WTC11 (cell line): Measurements from ENCODE around the gene CHI3L1. TPM values are rescaled to one million over a fixed set of nuclear protein-coding genes. Genes with fewer than 3 reads are reported as not detected.

Source experiments
- ATAC-seq: fragments of 200-7000 bp; cut with Tn5 transposase; 2 replicates; pipeline ENCODE4 v1.10.0; 2021; ENCODE audit warnings: mild to moderate bottlenecking, moderate library complexity
- CTCF ChIA-PET: fragments of 300-600 bp; sonication (Branson Sonifier 250); formaldehyde crosslinking; loops from one replicate; lab custom pipeline; 2021; ENCODE audit warnings: antibody characterized with exemption; lab: Charles Lee
- POLR2A ChIA-PET: fragments of 350-600 bp; sonication (Branson Sonifier 250); formaldehyde crosslinking; loops from one replicate; lab custom pipeline; 2021; ENCODE audit warnings: antibody characterized with exemption; lab: Charles Lee
- DNase-seq: peaks from one replicate; pipeline ENCODE4 v3.0.0; 2021; ENCODE audit warnings: low spot score
- H3K27ac Mint-ChIP-seq: 2 replicates; pipeline ENCODE4 v1.8.0; 2021; ENCODE audit warnings: mixed read lengths
- H3K27me3 Mint-ChIP-seq: 2 replicates; pipeline ENCODE4 v1.8.0; 2021; ENCODE audit warnings: low read depth, mild to moderate bottlenecking, moderate library complexity, mixed read lengths
- H3K36me3 Mint-ChIP-seq: 2 replicates; pipeline ENCODE4 v1.8.0; 2021; ENCODE audit warnings: mixed read lengths
- H3K4me1 Mint-ChIP-seq: 2 replicates; pipeline ENCODE4 v1.8.0; 2022; ENCODE audit warnings: mixed read lengths
- H3K4me3 Mint-ChIP-seq: 2 replicates; pipeline ENCODE4 v1.8.0; 2021; ENCODE audit warnings: mild to moderate bottlenecking, moderate library complexity, mixed read lengths
- H3K9me3 Mint-ChIP-seq: 2 replicates; pipeline ENCODE4 v1.8.0; 2021; ENCODE audit warnings: mixed read lengths
- ATF1 ChIP-seq: sonication (generic); formaldehyde crosslinking; IDR thresholded peaks from 2 replicates; pipeline ENCODE4 v1.8.1; 2023; ENCODE audit warnings: mild to moderate bottlenecking, moderate library complexity, missing genetic modification reagents
- CREB1 ChIP-seq: sonication (generic); formaldehyde crosslinking; IDR thresholded peaks from 2 replicates; pipeline ENCODE4 v1.8.0; 2023; ENCODE audit warnings: mild to moderate bottlenecking, missing genetic modification reagents
- CREM ChIP-seq: sonication (generic); formaldehyde crosslinking; IDR thresholded peaks from 2 replicates; pipeline ENCODE4 v1.8.1; 2022; ENCODE audit warnings: mild to moderate bottlenecking, missing genetic modification reagents, moderate library complexity
- ETV6 ChIP-seq: sonication (generic); formaldehyde crosslinking; IDR thresholded peaks from 2 replicates; pipeline ENCODE4 v1.8.1; 2022; ENCODE audit warnings: mild to moderate bottlenecking, missing genetic modification reagents
- FOXJ3 ChIP-seq: sonication (generic); formaldehyde crosslinking; IDR thresholded peaks from 2 replicates; pipeline ENCODE4 v1.9.0; 2021; ENCODE audit warnings: missing genetic modification reagents, mild to moderate bottlenecking, borderline replicate concordance
- FOXK1 ChIP-seq: sonication (generic); formaldehyde crosslinking; IDR thresholded peaks from 2 replicates; pipeline ENCODE4 v1.8.0; 2022; ENCODE audit warnings: mild to moderate bottlenecking, moderate library complexity, missing genetic modification reagents
- GABPB1 ChIP-seq: sonication (generic); formaldehyde crosslinking; IDR thresholded peaks from 2 replicates; pipeline ENCODE4 v1.8.1; 2023; ENCODE audit warnings: mild to moderate bottlenecking, missing genetic modification reagents
- GRHL2 ChIP-seq: fragments of 250-450 bp; sonication (Bioruptor Pico); IDR thresholded peaks from 2 replicates; pipeline ENCODE4 v1.8.0; 2022; ENCODE audit warnings: mild to moderate bottlenecking, moderate library complexity; ENCODE audit not compliant: insufficient replicate concordance, severe bottlenecking
- KAT7 ChIP-seq: sonication (generic); formaldehyde crosslinking; IDR thresholded peaks from 2 replicates; pipeline ENCODE4 v1.8.1; 2023; ENCODE audit warnings: missing genetic modification reagents, mild to moderate bottlenecking, borderline replicate concordance
- TCF7 ChIP-seq: sonication (generic); formaldehyde crosslinking; IDR thresholded peaks from 2 replicates; pipeline ENCODE4 v1.8.0; 2022; ENCODE audit warnings: mild to moderate bottlenecking, low read depth, missing genetic modification reagents, moderate library complexity
- TEAD1 ChIP-seq: sonication (generic); formaldehyde crosslinking; IDR thresholded peaks from 2 replicates; pipeline ENCODE4 v1.8.0; 2022; ENCODE audit warnings: mild to moderate bottlenecking, missing genetic modification reagents
- USF1 ChIP-seq: sonication (generic); formaldehyde crosslinking; IDR thresholded peaks from 2 replicates; pipeline ENCODE4 v1.8.0; 2022; ENCODE audit warnings: mild to moderate bottlenecking, missing genetic modification reagents
- ZNF219 ChIP-seq: sonication (generic); formaldehyde crosslinking; IDR thresholded peaks from 2 replicates; pipeline ENCODE4 v1.8.0; 2023; ENCODE audit warnings: missing genetic modification reagents, mild to moderate bottlenecking, borderline replicate concordance
- ZNF416 ChIP-seq: fragments of 250-450 bp; sonication (Bioruptor Pico); IDR thresholded peaks from 2 replicates; pipeline ENCODE4 v1.9.0; 2021; ENCODE audit warnings: mild to moderate bottlenecking, inconsistent platforms
- ZNF532 ChIP-seq: fragments of 250-450 bp; sonication (Bioruptor Pico); IDR thresholded peaks from 2 replicates; pipeline ENCODE4 v1.9.0; 2021; ENCODE audit warnings: mild to moderate bottlenecking, borderline replicate concordance
- ZNF671 ChIP-seq: fragments of 250-450 bp; sonication (Bioruptor Pico); IDR thresholded peaks from 2 replicates; pipeline ENCODE4 v1.8.0; 2021; ENCODE audit warnings: mild to moderate bottlenecking
- total RNA-seq: library from RNA; stranded (reverse); gene quantifications from 3 replicates; pipeline ENCODE4 v1.2.3, GENCODE V29; 2021
- TF ChIP-seq, protein P1 (sequence below): sonication (generic); formaldehyde crosslinking; IDR thresholded peaks from 2 replicates; pipeline ENCODE4 v1.8.0; 2022; ENCODE audit warnings: mild to moderate bottlenecking, missing genetic modification reagents
- TF ChIP-seq, protein P2 (sequence below): sonication (generic); formaldehyde crosslinking; IDR thresholded peaks from 2 replicates; pipeline ENCODE4 v1.8.1; 2023; ENCODE audit warnings: mild to moderate bottlenecking, missing genetic modification reagents

Gene CHI3L1
- total RNA-seq, 1 experiment from 2014 or later: 0.24 TPM

- TF ChIP-seq, protein P1, sequence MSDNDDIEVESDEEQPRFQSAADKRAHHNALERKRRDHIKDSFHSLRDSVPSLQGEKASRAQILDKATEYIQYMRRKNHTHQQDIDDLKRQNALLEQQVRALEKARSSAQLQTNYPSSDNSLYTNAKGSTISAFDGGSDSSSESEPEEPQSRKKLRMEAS (CRISPR knock-in tag): no peak
- TF ChIP-seq CREB1: no peak
- no peak for TF ChIP-seq FOXJ3 (CRISPR knock-in tag)
Measured at GRCh38 chr1:203201516-203202205, 15.2 kb upstream of the CHI3L1 start (continued).

DNA sequence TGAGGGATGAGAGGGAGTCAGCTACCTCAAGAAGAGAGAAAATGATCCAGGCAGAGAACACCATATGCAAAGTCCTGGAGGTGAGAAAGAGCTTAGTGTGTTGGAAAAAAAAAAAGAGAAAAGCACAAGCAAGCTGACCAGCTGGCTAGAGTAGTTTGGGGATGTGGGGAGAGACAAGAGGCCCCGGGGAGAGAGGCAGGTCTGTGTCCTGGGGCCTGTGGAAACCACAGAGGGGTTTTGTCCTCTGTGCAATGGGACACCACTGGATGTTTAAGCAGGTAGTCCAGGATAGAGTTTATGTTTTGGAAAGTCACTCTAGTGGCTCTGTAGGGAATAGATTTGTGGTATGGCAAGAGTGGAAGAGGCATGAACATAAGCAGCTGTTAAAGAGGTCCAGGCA lies 14.4 kb upstream of the CHI3L1 start:
- TF ChIP-seq TEAD1 (CRISPR knock-in tag) (no peak), CREB1 (no peak), ETV6 (no peak), TCF7 (CRISPR knock-in tag) (no peak), FOXJ3 (CRISPR knock-in tag) (no peak), ZNF671 (CRISPR knock-in tag) (no peak), ZNF532 (CRISPR knock-in tag) (no peak), ATF1 (CRISPR knock-in tag) (no peak), ZNF416 (no peak), FOXK1 (CRISPR knock-in tag) (no peak), USF1 (CRISPR knock-in tag) (no peak), ZNF219 (no peak), KAT7 (no peak)
- TF ChIP-seq, protein P2, sequence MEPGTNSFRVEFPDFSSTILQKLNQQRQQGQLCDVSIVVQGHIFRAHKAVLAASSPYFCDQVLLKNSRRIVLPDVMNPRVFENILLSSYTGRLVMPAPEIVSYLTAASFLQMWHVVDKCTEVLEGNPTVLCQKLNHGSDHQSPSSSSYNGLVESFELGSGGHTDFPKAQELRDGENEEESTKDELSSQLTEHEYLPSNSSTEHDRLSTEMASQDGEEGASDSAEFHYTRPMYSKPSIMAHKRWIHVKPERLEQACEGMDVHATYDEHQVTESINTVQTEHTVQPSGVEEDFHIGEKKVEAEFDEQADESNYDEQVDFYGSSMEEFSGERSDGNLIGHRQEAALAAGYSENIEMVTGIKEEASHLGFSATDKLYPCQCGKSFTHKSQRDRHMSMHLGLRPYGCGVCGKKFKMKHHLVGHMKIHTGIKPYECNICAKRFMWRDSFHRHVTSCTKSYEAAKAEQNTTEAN (CRISPR knock-in tag): no peak
- H3K27ac Mint-ChIP-seq: no peak overlapping the region
- H3K27me3 Mint-ChIP-seq: peaks cover 3% of the 10 kb centered on the region; the same call in 1 of the 2 replicates
- ChIA-PET POLR2A (no interaction called here), CTCF (interaction anchor here (0.8 to 2.3 kb wide), 4 partner anchors 15 to 83 kb away, joined by 3 to 12 read pairs (median 7); partner anchors contain the start of gene ADORA1)
- ATAC-seq (no peak), DNase-seq (no peak)
- peaks cover 6% of the 10 kb centered on the region; the same call in 1 of the 2 replicates for H3K9me3 Mint-ChIP-seq
- no peak overlapping the region for H3K4me3 Mint-ChIP-seq
- H3K4me1 Mint-ChIP-seq: no peaks in the 10 kb centered on the region
- no peaks in the 10 kb centered on the region for H3K36me3 Mint-ChIP-seq

DNA sequence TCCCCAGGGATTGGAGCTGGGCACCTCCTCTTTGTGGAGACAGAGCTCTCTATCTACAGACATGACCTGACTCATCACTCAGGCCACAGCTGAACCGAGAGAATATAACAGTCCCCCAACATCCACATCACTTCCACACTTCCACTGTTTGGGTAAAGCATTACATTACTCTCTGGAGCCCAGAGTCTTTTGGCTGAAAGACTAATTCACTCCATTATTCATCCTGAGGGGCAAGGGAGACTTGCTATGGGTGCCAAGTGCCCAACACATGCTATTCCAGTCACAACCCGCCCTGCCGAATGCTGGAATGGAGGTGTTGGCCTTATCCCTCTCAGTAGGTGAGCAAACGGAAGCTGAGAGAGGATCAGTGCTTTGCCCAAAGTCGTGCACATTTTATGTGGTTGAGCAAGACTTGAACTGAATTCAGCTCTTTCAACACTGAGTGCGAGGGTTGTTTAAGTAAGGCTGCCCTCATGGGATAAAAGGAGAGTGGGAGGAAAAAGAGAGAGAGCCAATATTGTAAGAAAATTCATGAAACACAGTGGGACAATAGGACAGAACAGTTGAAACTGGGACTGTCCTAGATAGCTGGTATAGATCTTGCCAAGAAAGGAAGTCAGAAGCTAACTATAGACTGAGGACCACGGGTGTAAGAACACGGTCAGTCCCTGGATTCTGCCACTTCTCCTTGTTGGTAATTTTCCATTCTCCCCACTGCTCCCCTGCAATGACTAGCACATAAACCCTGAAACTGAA lies 13.5 kb upstream of the CHI3L1 start:
- Mint-ChIP-seq H3K27ac (no peak overlapping the region), H3K4me1 (no peaks in the 10 kb centered on the region), H3K9me3 (peaks cover 6% of the 10 kb centered on the region; the same call in 1 of the 2 replicates), H3K27me3 (peaks cover 3% of the 10 kb centered on the region; the same call in 1 of the 2 replicates), H3K4me3 (no peak overlapping the region), H3K36me3 (no peaks in the 10 kb centered on the region)
- no peak for DNase-seq
- no peak for ATAC-seq
- TF ChIP-seq CREM (no peak), GRHL2 (CRISPR knock-in tag) (no peak), ZNF671 (CRISPR knock-in tag) (no peak), GABPB1 (CRISPR knock-in tag) (no peak)
- ChIA-PET POLR2A (no interaction called here), CTCF (interaction anchor here (0.8 to 2.3 kb wide), 6 partner anchors 16 to 161 kb away, joined by 3 to 12 read pairs (median 5); partner anchors contain the start of gene ADORA1)
